Mesothelial cell of epicardium (in vitro differentiated cells): ENCODE data around the gene ZNF821. TPM values are rescaled to one million over a fixed set of nuclear protein-coding genes. Genes with fewer than 3 reads are reported as not detected.

ENCODE experiments used
- DNase-seq, 2 experiments: peaks; one replicate each; pipeline ENCODE4 v3.0.0; 2021; ENCODE audit warnings: low spot score in 2 of 2; ENCODE audit not compliant: unreplicated experiment in 2 of 2
- H3K27ac Mint-ChIP-seq: 2 replicates; pipeline ENCODE4 v1.8.0; 2021; ENCODE audit warnings: mixed read lengths
- H3K27me3 Mint-ChIP-seq: 2 replicates; pipeline ENCODE4 v1.8.0; 2021; ENCODE audit warnings: low read depth, mixed read lengths
- H3K36me3 Mint-ChIP-seq: 2 replicates; pipeline ENCODE4 v1.8.0; 2021; ENCODE audit warnings: mixed read lengths
- H3K4me1 Mint-ChIP-seq: 2 replicates; pipeline ENCODE4 v1.8.0; 2021; ENCODE audit warnings: mixed read lengths
- H3K4me3 Mint-ChIP-seq: 2 replicates; pipeline ENCODE4 v1.8.0; 2021; ENCODE audit warnings: mild to moderate bottlenecking, moderate library complexity, mixed read lengths
- H3K9me3 Mint-ChIP-seq: 2 replicates; pipeline ENCODE4 v1.8.0; 2021; ENCODE audit warnings: mixed read lengths
- CTCF ChIP-seq: fragments of 200-600 bp; sonication (generic); IDR thresholded peaks from one replicate; pipeline ENCODE4 v1.5.0; 2021; ENCODE audit warnings: antibody characterized with exemption; ENCODE audit not compliant: unreplicated experiment
- total RNA-seq: library from RNA; stranded (reverse); gene quantifications from 3 replicates; pipeline ENCODE4 v1.2.1, GENCODE V29; 2021

ZNF821 gene
- total RNA-seq, 1 donor from 2014 or later, result 28.8 TPM

GRCh38 chr16:71920658-71921057 lies 36.7 kb upstream of the ZNF821 start:
- H3K4me3 Mint-ChIP-seq, result no peak overlapping the region
- H3K4me1 Mint-ChIP-seq, result peaks cover 6% of the 10 kb centered on the region
- H3K9me3 Mint-ChIP-seq, result peaks cover 14% of the 10 kb centered on the region
- TF ChIP-seq CTCF, result no peak
- H3K27ac Mint-ChIP-seq, result no peak overlapping the region
- no peaks in the 10 kb centered on the region for H3K27me3 Mint-ChIP-seq
- H3K36me3 Mint-ChIP-seq, result peaks cover 77% of the 10 kb centered on the region
- no peak for DNase-seq

- Mint-ChIP-seq H3K27ac (no peak overlapping the region), H3K9me3 (peaks cover 14% of the 10 kb centered on the region), H3K4me3 (no peak overlapping the region)
These were observed 35.1 kb upstream of the ZNF821 start for GRCh38 chr16:71919035-71919434.

DNA sequence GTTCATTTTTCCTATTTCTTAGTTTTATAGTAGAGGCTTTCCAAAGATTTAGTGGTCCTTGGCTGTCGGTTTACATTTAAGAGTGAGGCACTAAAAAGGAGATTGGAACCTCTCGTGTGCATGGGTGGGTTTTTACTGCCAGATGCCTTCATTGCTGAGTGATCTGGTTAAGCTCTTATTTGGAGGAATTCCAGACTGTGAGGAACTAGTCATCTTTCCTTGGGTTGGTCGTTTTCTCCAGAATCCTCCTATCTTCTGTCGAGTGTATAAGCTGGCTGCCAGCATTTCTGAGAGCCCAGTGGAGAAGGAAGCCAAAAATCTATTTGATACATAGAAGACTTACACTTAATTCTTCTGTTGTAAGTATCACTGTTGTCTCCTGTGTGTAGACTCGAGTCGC lies 33.9 kb upstream of the ZNF821 start:
- Mint-ChIP-seq H3K9me3 (peaks cover 19% of the 10 kb centered on the region), H3K27ac (no peak overlapping the region), H3K4me3 (no peak overlapping the region), H3K36me3 (peaks cover 76% of the 10 kb centered on the region), H3K27me3 (no peaks in the 10 kb centered on the region), H3K4me1 (peaks cover 12% of the 10 kb centered on the region)
- TF ChIP-seq CTCF, result no peak
- DNase-seq, result no peak

More at GRCh38 chr16:71919035-71919434, 35.1 kb upstream of the ZNF821 start:
- H3K4me1 Mint-ChIP-seq, result peaks cover 12% of the 10 kb centered on the region
- H3K27me3 Mint-ChIP-seq, result no peaks in the 10 kb centered on the region
- no peak for TF ChIP-seq CTCF
- H3K36me3 Mint-ChIP-seq, result peaks cover 78% of the 10 kb centered on the region
- no peak for DNase-seq

GRCh38 chr16:71916397-71916920 lies 32.5 kb upstream of the ZNF821 start:
- peak overlapping the region; percentile 27 for H3K27ac Mint-ChIP-seq

GRCh38 chr16:71915350-71915749 lies 31.4 kb upstream of the ZNF821 start:
- Mint-ChIP-seq H3K9me3 (peaks cover 24% of the 10 kb centered on the region), H3K4me1 (peaks cover 12% of the 10 kb centered on the region), H3K36me3 (peaks cover 68% of the 10 kb centered on the region), H3K27ac (peak overlapping the region; percentile 29), H3K27me3 (no peaks in the 10 kb centered on the region), H3K4me3 (no peak overlapping the region)
- no peak for DNase-seq
- no peak for TF ChIP-seq CTCF

More at GRCh38 chr16:71916397-71916920, 32.5 kb upstream of the ZNF821 start:
- no peak for DNase-seq
- Mint-ChIP-seq H3K36me3 (peaks cover 77% of the 10 kb centered on the region), H3K4me3 (no peak overlapping the region), H3K4me1 (peaks cover 12% of the 10 kb centered on the region), H3K9me3 (peaks cover 24% of the 10 kb centered on the region), H3K27me3 (no peaks in the 10 kb centered on the region)
- no peak for TF ChIP-seq CTCF

GRCh38 chr16:71914802-71915201 lies 30.8 kb upstream of the ZNF821 start:
- peaks cover 16% of the 10 kb centered on the region for H3K4me1 Mint-ChIP-seq
- peaks cover 24% of the 10 kb centered on the region for H3K9me3 Mint-ChIP-seq
- TF ChIP-seq CTCF, result no peak
- no peak overlapping the region for H3K4me3 Mint-ChIP-seq
- H3K27ac Mint-ChIP-seq, result peak overlapping the region; percentile 73
- peaks cover 63% of the 10 kb centered on the region for H3K36me3 Mint-ChIP-seq
- H3K27me3 Mint-ChIP-seq, result no peaks in the 10 kb centered on the region
- no peak for DNase-seq
